Fibroblast of skin of scalp (primary cell): ENCODE measurements around the gene MDC1.
"Not testable (repeated sequence)": the region's sequence is repeated elsewhere in the genome, so short reads cannot be mapped to it uniquely, and the experiment has no call there.

Experiments
- DNase-seq: peaks from one replicate; pipeline ENCODE4 v3.0.0-alpha.2; 2013

The MDC1 gene

GRCh38 chr6:30682143-30683117 lies 34.7 kb downstream of the MDC1 start:
- DNase-seq, result peak; percentile 97

- no peak for DNase-seq
Observed at GRCh38 chr6:30681766-30682142, 35.3 kb downstream of the MDC1 start.

DNA sequence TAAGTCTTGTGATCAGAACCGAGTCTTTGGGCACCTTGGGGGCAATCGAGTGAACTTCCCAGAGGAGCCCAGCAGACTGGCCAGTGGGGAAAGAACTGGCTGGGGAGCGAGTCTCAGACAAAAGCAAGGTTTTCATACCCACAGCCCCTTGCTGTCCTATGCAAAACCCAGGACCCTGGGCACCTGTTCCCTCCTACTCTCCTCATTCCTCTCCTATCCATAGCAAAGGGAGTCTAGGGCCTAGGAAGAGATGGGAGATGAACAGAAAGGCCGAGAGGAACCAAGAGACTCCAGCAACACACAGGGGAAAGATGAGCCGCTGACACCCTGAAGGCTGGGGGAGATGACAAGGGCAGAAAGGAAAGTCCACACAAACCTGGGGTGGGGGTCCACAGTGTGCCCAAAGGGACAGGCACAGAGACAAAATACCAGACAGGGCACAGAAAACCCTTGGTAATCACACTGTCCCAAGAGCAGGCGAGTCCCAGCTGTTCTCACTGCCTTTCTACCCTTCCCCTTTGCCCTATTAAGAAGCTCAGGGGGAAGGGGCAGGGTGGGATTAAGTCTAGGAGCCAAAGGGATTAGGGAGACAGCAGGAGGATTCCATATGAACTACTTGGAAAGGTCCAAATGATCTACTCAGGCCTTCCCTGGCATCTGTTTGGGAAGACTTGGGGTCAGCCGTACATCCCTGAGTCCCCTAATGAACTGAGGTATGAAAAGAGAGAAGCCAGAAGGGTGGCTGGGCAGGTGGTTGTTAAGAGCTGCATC lies 37.1 kb downstream of the MDC1 start:
- no peak for DNase-seq

DNA sequence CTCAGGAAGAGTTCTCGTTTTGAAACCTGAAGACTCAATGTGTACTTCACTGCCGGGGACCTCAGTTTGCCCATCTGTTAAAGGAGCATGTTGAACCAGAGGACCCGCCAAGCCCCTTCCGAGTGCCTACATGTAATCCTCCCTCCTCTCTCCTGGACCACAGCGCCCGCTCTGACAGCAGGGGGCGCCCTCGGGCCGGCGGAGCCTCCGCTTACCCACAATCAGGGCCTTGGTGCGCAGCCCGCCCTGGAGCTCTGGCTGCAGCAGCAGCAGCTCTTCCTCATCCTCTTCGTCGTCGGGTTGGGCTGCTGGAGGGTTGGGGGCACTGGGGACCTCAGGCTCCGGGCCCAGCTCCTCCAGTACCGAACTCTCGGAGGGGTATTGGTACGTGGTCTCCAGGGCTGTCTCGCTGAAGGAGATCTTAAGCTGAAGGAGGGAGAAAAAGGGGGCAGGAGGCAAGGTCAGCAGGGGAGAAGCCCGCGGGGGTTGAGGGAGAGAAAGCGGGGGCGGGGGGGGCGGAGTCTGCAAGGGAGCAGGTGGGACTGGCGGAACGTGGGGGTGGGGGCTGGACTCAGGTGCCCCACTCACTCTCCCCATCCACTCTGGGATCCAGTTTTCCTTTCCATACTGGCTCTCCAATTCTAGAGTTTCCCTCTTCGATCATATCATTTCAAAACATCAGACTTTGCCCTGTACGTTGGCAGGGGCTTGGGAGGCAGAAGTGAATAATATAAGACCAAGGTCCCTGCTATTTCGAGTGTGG lies 37.9 kb downstream of the MDC1 start:
- DNase-seq, result peak; percentile 78

- DNase-seq, result no peak
Observed at GRCh38 chr6:30676660-30677285, 40.3 kb downstream of the MDC1 start.

DNA sequence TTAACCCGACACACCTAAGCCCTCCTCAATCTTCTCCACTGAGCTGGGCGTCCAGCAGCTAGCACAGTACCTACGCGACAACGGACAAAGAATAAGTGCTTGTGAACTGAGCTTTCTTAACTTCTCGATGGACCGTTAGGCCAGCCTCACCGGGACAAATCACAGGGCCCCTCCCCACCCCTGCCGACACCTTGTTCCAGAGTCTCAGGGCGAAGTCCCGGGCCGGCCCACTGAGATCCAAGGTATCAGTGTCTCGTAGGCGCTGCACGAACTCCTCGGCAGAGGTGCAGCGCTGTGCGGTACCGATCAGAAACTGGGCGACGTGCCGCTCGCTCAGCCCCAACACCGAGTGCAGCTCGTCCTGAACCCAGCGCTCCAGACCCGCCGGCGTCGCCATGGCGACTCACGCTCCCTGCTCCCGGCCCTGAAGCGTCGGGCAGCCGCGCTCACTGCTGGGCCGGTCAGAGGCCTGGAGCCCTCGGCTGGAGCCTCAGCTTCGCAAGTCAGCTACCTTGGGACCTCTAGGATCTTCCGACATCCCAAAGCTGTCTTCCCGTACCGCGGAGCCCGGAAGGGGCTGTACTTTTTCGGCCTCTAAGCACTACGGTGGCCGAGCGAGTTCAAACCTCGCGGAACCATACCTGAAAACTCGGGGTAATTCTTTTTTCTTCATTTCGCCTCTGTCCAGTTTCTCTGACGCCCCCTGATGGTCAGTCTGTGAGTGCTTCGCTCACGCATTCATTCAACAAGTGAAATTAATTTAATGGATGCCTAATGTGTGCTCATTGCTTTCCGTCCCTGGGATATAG lies 44.4 kb downstream of the MDC1 start, which contains the start of gene DHX16:
Gene DHX16 (minus strand): TSS at position 562 of the 809 bp plus-strand sequence. CDS start 165 bp downstream, at position 397.
- DNase-seq, result peak; percentile 99

DNA sequence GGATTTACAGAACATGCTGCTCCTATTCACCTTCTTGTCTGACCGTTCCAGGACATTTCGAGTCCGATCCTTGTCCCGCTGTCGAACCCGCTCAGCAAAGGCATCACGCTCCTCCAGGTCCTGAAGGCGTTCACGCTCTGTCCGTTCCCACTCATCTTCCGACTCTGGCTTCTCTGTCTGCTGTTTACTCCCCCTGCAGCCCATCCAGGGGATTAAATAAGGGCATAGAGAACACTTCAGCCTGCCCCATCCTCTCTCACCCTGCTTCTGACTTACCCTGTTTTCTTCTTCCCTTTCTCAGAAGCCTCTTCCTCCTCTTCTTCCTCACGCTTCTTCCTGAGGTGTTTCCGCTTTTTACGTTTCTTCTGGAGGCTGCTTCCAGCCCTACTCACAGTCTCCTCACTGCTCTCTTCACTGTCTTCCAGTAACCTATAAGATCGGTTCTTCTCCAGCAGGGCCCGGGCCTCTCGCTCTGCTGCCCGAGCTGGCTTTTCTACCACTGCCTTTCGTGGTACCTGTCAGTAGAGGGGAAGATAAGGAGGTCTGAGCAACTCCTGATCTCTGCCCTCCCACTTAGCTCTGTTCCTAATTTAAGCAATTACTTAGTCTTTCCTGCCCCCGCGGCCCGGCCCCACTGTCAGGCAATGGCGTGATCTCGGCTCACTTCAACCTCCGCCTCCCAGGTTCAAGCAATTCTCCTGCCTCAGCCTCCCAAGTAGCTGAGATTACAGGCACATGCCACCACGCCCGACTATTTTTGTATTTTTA lies 46.1 kb downstream of the MDC1 start:
- no peak for DNase-seq

DNA sequence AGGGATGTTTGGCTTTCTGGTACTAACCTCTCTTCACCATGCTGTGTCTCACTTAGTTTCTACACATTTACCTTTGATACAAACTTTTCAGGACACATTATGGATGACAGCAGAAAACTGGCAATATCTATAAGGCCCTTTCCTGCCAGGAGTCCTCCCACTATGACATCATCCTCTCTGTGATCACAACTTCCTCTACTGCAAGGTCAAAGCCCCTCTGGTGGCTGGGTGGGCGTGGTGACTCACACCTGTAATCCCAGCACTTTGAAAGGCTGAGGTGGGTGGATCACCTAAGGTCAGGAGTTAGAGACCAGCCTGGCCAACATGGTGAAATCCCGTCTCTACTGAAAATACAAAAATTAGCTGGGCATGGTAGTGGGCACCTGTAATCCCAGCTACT lies 50.8 kb downstream of the MDC1 start:
- DNase-seq, result not testable (repeated sequence)

DNA sequence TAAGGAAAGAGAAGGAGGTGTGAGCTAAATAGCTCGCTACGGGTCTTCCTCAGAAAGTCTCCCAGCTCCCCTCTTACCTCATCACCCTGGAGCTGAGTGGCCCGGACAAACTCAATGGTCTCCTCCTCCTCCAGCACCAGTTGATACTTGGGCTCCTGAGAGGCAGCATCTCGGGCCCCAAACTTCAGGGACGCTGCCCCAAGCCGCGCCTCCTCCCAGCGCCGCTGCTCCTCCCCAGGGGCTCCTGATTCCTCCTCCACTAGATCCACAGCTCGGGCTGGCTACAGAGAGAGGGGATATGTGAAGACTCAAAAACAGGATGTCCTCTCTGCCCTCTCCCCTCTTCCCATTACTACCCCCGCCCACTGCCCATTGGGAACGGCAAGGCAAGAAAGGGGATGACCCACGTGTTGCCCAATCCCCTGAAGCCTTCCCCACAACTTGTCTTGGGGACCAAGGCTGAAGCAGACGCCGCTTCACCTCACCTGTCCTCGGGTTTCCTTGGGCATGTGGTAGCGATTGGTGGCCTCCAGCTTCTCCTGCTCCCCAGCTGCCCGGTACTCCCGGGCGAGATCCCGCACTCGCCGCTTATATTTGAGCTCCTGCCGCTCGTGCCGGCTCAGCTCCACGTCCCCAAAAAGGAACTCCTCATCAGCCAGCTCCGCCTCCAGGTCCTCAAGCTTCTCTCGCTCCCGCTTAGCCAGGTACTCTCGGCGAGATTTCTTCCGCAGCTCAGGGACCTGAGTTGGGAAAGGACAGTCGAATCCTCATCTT lies 51.9 kb downstream of the MDC1 start:
- no peak for DNase-seq

DNA sequence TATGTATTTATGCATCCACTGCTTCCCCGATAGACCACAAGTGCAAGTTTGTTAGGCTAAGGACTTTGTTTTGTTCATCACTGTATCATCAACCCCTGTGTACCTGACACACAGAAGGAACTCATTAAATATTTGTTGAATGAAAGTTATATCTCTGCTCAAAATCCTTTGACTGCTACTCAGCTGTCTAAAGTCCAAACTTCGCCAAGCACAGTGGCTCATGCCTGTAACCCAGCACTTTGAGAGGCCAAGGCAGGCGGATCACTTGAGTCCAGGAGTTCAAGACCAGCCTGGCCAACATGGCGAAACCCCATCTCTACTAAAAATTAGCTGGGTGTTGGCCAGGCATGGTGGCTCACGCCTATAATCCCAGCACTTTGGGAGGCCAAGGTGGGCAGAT lies 59.2 kb downstream of the MDC1 start:
- DNase-seq, result not testable (repeated sequence)

- DNase-seq, result no peak
Observed at GRCh38 chr6:30657454-30657853, 59.6 kb downstream of the MDC1 start.

DNA sequence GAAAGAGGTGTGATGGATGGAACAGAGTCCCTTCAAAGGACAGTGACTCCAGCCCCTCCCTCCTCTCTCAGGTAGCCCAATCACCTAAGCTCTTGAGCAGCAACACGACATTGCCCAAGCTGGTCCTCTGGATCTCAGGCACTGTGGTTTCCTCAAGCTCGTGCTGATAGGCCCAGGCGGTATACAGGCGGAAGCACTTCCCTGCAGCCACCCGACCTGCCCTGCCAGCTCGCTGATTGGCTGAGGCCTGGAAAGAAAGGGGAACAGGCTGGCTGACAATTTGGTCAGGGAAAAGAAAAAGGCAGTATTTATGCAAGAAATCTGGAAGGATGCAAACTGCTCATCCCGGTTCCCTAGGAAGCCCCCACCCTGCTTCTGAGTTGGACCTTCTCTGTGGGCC lies 60.6 kb downstream of the MDC1 start:
- DNase-seq, result no peak

DNA sequence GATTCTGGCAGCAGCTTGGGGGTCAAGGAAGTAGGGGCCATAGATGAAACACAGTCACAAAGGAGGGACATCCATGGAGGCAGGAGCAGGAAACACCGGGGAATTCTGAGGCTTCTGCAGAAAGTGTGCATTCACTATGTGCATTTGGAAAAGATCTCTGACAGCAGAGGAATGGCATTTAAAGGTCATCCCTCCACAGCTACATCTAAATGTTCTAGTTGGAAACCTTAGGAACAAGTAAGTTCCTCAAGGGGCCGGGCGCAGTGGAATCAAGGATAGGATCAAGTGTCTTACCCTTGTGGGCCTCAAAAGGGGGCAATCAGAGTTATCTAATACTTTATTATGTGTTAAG lies 61.4 kb downstream of the MDC1 start:
- DNase-seq, result no peak

GRCh38 chr6:30654798-30655742 lies 62.0 kb downstream of the MDC1 start:
- DNase-seq, result no peak

DNA sequence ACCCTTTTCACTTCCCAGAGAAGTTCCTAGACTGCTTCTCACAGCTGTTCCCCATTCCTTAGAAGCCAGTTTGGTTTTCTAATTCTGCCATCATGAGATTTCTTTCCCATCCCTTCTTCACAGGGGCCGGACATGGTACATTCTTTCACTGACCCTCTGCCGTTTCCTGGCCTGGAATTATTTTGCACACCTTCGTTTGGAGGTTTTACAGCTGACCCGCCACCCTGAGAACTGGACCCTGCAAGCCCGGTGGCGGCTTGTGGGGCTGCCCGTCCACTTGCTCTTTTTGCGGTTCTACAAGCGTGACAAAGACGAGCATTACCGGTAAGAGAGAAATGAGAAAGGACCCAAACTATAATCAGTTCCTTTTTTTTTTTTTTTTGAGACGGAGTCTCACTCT lies 65.9 kb downstream of the MDC1 start:
- DNase-seq, result no peak
